Measurements from ENCODE around the gene TMEM14B. TPM values are rescaled to one million over a fixed set of nuclear protein-coding genes. Genes with fewer than 3 reads are reported as not detected.

TMEM14B gene
- total RNA-seq, 1 experiment from 2014 or later, result 82.9 TPM

- no peak for DNase-seq (ENCODE audit: low spot score)
- POLR2A ChIA-PET, result no interaction called here
- Mint-ChIP-seq H3K36me3 (peaks cover 33% of the 10 kb centered on the region), H3K4me3 (no peak overlapping the region), H3K27me3 (ENCODE audit: low read depth) (no peaks in the 10 kb centered on the region), H3K9me3 (no peaks in the 10 kb centered on the region), H3K27ac (peak overlapping the region; percentile 57; the same call in 1 of the 2 replicates), H3K4me1 (no peaks in the 10 kb centered on the region)
- CTCF ChIA-PET, result no interaction called here
- no peak for ATAC-seq
- TF ChIP-seq CBFB (CRISPR knock-in tag; IDR thresholded peaks at IDR 0.05; ENCODE audit: low read depth) (no peak), FOXJ3 (CRISPR knock-in tag; IDR thresholded peaks at IDR 0.05; ENCODE audit: borderline replicate concordance) (no peak), MYBL2 (CRISPR knock-in tag; IDR thresholded peaks at IDR 0.05) (no peak), EMX1 (CRISPR knock-in tag; IDR thresholded peaks at IDR 0.05) (no peak), SMAD3 (CRISPR knock-in tag; IDR thresholded peaks at IDR 0.05; ENCODE audit: borderline replicate concordance) (no peak), IRF1 (CRISPR knock-in tag; IDR thresholded peaks at IDR 0.05) (no peak), JAZF1 (CRISPR knock-in tag; IDR thresholded peaks at IDR 0.05) (no peak), HMGXB4 (CRISPR knock-in tag; IDR thresholded peaks at IDR 0.05) (no peak), NFYB (CRISPR knock-in tag; conservative IDR thresholded peaks at IDR 0.05; ENCODE audit: low read depth) (no peak), ERG (CRISPR knock-in tag; IDR thresholded peaks at IDR 0.05) (no peak), ATF3 (CRISPR knock-in tag; conservative IDR thresholded peaks at IDR 0.05) (no peak), USF2 (CRISPR knock-in tag; IDR thresholded peaks at IDR 0.05) (no peak), TP53 (CRISPR knock-in tag; IDR thresholded peaks at IDR 0.05) (no peak), TEAD4 (CRISPR knock-in tag; IDR thresholded peaks at IDR 0.05) (no peak), ZNF416 (CRISPR knock-in tag; IDR thresholded peaks at IDR 0.05) (no peak), ZNF396 (CRISPR knock-in tag; IDR thresholded peaks at IDR 0.05; ENCODE audit: borderline replicate concordance) (no peak), NFE2L1 (CRISPR knock-in tag; IDR thresholded peaks at IDR 0.05) (no peak), ZNF232 (CRISPR knock-in tag; IDR thresholded peaks at IDR 0.05) (no peak), PRRX2 (CRISPR knock-in tag; IDR thresholded peaks at IDR 0.05) (no peak)
- TF ChIP-seq, protein P1, sequence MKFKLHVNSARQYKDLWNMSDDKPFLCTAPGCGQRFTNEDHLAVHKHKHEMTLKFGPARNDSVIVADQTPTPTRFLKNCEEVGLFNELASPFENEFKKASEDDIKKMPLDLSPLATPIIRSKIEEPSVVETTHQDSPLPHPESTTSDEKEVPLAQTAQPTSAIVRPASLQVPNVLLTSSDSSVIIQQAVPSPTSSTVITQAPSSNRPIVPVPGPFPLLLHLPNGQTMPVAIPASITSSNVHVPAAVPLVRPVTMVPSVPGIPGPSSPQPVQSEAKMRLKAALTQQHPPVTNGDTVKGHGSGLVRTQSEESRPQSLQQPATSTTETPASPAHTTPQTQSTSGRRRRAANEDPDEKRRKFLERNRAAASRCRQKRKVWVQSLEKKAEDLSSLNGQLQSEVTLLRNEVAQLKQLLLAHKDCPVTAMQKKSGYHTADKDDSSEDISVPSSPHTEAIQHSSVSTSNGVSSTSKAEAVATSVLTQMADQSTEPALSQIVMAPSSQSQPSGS (CRISPR knock-in tag; IDR thresholded peaks at IDR 0.05; ENCODE audit: borderline replicate concordance, low read depth), result no peak
These were observed 13.7 kb upstream of the TMEM14B start for GRCh38 chr6:10733863-10734262.

- ChIA-PET POLR2A (interaction anchor here (0.7 kb wide), 2 partner anchors 14 to 42 kb away, joined by 3 read pairs; partner anchors contain the start of genes C6orf52 and PAK1IP1), CTCF (interaction anchor here (0.7 kb wide), 1 partner anchor 10 kb away, joined by 3 read pairs; no protein-coding TSS in a partner anchor)
- H3K9me3 Mint-ChIP-seq, result peaks cover 8% of the 10 kb centered on the region
- H3K4me1 Mint-ChIP-seq, result no peaks in the 10 kb centered on the region
- ATAC-seq (no peak), DNase-seq (ENCODE audit: low spot score) (no peak)
- H3K36me3 Mint-ChIP-seq, result peaks cover 29% of the 10 kb centered on the region
- TF ChIP-seq GABPB1 (CRISPR knock-in tag; IDR thresholded peaks at IDR 0.05), result no peak
- TF ChIP-seq KAT7 (CRISPR knock-in tag; IDR thresholded peaks at IDR 0.05; ENCODE audit: borderline replicate concordance), result no peak
- no peak for TF ChIP-seq SP1 (CRISPR knock-in tag; conservative IDR thresholded peaks at IDR 0.05)
- TF ChIP-seq USF2 (CRISPR knock-in tag; IDR thresholded peaks at IDR 0.05), result no peak
- H3K27me3 Mint-ChIP-seq (ENCODE audit: low read depth), result no peaks in the 10 kb centered on the region
- H3K27ac Mint-ChIP-seq, result no peak overlapping the region
- H3K4me3 Mint-ChIP-seq, result no peak overlapping the region
These were observed 10.9 kb upstream of the TMEM14B start for GRCh38 chr6:10736731-10737130.
